GM19035 (cell line): Measurements from ENCODE around the gene ZFP36.
"Not testable (repeated sequence)": the region's sequence is repeated elsewhere in the genome, so short reads cannot be mapped to it uniquely, and the experiment has no call there.

Experiments
- ATAC-seq: cut with Tn5 transposase; IDR thresholded peaks from one replicate; pipeline ENCODE4 v1.9.1; 2021; ENCODE audit not compliant: unreplicated experiment

The ZFP36 gene

GRCh38 chr19:39406656-39407409 is at the start of gene ZFP36:
TSS of gene ZFP36 (plus strand) at chr19:39406847. CDS start at chr19:39406905, 58 bp downstream.
- ATAC-seq: peak; percentile 21

DNA sequence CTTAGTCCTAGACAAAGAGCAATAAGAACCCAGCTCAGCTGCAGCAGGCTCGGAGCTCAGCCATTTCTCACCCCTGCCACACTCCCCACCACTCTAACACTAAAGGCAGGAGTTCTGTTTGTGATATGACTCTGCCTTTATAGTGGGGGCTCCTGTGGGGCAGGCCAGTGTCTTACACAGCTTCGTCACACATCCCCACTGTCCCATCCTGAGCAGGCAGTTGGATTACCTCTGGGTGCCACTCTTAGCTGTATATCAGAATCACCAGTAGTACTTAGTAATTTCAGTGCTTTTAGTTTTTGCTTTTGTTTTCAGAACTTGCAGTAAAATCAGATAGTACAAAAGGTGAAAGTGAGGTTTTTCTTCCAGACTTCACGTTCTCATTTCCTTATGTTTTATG is 47.6 kb upstream of the ZFP36 start:
- ATAC-seq: no peak

DNA sequence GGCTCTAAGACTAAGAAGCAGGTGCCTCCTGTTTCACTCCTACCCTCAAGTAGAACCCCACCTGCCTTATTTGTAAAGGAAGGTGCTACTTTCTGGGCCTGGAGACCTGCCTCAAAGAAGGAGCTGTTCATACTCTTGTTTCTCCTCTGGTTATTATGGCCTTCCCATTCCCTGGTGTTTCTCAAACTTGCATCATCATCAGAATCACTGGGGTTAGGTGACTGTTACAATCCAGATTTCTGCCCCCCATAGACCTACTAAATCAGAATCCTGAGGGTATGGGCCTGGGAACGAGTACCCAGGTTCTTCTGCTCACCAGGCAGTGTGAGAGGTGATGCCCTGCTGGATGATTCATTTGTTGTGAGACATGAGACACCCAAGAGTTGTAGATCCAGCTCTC is 46.0 kb upstream of the ZFP36 start:
- no peak for ATAC-seq

DNA sequence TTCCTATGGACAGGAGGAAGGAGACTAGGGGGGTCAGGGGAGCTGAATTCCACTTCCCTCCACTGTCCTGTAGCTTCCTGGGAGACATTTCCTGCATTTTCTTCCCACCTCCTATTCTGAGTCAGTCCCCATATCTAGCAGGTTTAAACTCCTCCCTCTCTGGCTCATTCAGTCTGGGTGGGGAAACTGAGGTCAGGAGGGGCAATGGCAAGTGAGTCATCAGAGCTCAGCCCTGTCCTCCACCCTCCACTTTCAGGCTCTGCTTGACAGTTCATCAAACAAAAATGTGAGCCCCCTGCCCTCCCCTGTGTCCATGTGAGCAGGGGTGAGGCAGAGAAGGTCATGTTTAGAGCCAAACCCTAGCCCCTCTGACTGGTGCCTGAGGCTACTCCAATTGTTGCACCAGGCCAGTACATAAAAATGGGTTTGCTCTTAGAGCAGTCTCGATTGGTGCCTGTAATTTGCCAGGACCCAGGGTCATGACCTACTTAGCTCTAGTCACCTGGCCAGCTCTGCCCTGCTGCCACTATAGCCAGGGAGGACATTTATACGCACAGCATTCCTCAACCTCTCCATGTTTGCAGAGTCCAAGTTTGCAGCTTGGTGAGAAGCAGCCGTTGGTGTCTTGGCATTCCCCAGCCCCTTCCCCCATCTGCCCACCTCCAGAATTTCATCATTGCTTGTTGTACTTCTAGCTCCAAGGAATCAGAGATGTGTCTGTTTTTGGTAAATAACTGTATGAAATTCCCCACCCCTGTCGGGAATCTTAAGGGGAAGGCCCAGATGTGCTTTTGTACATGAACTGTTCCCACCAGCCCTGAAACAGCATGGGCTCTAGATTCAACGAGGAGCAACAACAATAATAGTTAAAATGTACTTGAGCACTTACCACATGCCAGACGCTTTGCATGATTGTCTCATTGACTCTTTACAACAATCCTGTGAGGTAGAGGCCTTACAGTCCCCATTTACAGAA is 43.7 kb upstream of the ZFP36 start:
- ATAC-seq: no peak

DNA sequence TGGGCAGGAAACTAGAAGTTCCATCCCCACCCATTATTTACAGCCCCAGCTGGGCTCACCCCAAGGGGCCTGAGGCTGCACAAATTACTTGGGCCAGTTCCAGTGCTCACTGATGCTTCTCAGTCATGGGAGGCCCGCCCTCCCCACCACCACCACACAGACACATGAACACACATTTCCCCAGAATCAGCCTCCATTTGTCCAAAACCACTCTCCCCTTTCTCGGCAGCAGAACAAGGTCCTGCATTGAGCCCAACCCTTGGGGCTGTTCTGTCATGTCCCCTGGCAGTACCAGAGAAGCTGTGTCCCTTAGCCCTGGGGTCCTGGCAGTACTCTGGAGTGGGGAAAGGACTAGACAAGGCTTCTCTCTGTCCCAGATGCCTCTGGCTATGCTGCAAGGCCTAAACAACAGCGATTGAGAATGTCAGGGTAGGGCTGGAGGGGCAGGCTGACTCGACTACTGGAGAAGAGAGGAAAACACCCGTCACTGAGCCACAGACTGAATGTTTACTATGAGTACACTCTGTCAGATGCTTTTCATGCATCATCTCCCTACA is 42.7 kb upstream of the ZFP36 start:
- ATAC-seq: no peak

DNA sequence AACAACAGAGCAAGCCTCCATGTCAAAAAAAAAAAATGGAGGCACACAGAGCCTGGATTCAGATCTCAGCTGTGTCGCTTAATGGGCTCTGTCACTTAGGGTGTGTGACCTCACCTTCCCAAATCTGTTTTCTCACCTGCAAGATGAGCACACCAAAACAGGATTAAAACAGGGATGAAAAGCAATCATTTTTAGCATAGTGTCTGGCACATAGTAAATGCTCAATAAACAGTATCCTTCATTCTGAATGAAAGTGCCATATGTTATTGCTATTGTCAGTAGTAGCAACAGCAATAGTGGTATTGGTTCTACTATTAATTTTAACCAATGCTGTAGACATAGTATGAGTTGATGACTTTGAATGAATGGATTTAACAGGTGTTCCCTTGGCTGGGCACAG is 41.1 kb upstream of the ZFP36 start:
- ATAC-seq: no peak

DNA sequence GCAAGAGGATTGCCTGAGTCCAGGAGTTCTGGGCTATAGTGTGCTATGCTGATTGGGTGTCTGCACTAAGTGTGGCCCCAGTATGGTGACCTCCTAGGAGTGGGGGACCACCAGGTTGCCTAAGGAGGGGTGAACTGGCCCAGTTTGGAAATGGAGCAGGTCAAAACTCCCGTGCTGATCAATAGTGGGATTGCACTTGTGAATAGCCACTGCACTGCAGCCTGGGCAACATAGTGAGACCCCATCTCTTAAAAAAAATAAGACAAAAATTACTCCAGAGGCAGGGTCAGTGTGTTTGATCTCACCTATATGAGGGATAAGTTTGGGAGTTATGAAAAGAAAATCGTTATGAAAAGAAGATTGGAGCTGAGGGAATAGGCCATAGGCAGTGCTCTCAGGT is 37.4 kb upstream of the ZFP36 start:
- ATAC-seq: no peak

DNA sequence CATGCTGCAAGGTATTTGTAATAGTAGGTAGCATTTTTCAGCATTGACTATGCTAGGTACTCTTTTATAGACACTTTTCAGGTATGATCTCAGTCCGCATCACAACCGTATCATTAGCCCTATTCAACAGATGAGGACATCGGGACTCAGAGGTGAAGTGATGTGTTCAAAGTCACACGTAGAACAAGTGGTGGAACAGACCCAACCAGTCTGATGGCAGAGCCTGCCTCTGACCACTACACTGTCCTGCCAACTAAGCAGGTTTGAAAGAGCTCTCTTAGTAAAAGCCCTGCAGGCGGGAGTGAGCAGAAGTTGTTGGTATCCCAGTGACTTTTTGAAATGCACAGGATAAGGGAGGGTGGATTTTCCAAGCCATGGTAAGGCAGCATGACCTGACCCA is 35.9 kb upstream of the ZFP36 start:
- ATAC-seq: no peak

- ATAC-seq: no peak
Observed at GRCh38 chr19:39372047-39372802, 34.4 kb upstream of the ZFP36 start.

DNA sequence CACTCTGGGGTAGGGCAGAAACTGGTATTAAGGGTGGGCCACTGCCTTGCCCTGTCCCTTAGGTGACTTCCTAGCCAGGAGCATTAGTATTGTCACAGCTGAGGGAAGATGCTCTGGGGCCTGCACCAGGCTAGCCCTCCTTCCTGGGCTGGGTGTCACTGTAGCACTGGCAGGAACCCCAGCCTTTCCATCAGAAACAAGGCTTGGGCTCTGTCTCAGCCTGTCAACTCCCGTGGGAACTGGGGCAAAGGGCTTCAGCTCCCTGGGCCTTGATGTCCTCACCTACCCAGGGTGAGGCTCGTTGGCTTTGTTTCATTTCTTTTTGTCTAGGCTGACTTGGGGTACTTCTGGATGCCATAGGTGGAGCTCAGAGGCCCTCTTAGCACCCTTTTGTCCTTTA is 33.7 kb upstream of the ZFP36 start:
- ATAC-seq: no peak

GRCh38 chr19:39375929-39376328 is 30.7 kb upstream of the ZFP36 start:
- ATAC-seq: no peak

GRCh38 chr19:39377373-39378362 is 29.0 kb upstream of the ZFP36 start:
- ATAC-seq: no peak

DNA sequence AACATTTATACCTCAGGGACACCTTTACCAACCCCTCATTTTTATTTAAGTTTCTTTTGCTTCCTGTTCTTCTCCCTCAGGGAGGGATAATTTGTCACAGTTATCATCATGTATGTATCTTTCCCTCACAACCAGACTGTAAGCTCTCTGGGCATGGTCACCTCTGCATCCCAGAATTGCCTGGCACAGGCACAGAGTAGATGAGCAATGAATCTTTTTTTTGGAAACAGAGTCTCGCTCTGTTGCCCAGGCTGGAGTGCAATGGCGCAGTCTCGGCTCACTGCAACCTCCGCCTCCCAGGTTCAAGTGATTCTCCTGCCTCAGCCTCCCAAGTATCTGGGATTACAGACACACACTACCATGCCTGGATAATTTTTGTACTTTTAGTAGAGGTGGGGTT is 27.3 kb upstream of the ZFP36 start:
- ATAC-seq: not testable (repeated sequence)

GRCh38 chr19:39379865-39380396 is 26.7 kb upstream of the ZFP36 start:
- no peak for ATAC-seq

- ATAC-seq: no peak
Observed at GRCh38 chr19:39380521-39381502, 25.8 kb upstream of the ZFP36 start.

DNA sequence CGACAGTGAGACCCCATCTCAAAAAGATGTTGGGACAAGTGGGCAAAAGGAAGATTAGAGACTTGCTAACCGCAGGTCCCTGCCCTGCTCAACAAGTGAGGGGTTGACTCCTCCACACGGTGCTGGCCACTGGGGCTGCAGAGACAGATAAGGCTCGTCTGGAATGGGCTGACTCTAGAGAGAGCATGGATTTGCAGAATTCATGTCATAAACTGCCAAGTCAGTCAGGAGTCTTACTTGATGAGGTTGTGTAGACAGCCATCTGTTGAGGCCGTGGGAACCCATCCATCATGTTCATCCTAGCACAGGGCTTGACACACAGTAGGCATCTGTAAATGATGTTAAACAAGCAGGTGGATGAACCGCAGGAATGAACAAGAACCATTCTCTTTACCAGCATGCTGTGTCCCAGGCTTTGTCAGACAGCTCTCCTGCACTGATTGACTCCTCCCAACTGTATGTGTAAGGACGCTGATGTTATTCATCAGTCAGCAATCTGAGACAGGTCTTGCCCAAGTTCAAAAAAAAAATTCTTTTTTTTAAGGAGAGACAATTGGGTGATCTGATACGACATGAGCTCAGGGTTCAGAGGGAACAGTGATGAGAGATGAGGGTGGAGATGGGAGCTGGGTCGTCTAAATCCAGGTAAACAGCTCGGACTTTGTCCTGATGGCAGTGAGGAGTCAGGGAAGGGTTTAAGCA is 24.6 kb upstream of the ZFP36 start:
- ATAC-seq: no peak

DNA sequence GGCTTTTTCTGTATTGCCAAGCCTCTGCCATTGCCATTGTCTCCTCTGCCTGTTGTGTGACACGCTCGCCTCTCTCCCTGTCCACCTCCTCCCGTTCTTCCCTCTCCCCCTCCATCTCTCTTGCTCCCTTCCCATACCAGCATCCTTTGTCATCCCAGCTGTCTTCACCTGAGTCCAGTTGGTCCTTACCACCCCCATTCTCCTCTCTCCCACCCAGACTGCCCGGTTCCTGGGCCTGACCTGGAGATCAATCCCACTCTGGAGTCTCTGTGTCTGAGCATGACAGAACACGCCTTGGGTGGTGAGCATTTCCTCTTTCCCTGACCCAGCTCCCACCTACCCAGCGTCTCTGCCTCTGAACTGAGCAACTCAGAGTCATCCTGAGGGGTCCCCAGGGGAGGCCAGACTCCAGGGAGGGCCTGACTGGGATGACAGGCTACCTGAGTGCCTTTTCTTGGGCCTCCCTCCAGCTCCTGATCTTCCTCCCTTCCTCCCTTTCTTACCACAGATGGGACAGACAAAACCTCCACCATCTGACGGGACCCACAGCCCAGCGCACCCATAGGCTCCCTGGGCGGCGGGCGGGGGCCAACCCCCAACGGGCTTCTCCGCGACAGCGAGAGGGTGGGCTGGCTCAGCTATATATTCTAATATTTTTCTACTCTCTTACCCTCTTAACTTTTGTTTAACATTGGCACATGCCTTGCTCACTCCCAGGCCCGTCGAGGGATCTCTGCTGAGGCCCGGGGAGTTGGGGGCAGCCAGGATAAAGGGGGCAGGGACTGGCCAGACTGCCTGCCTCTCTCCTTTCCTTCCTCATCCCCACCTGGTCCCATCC is 23.4 kb upstream of the ZFP36 start:
- ATAC-seq: no peak
